Keratinocyte (primary cell): Measurements from ENCODE around the gene HYAL3. TPM values are rescaled to one million over a fixed set of nuclear protein-coding genes. Genes with fewer than 3 reads are reported as not detected.
"Not testable (repeated sequence)": the region's sequence is repeated elsewhere in the genome, so short reads cannot be mapped to it uniquely, and the experiment has no call there.

Experiments used
- DNase-seq: peaks from one replicate; pipeline ENCODE4 v3.0.0-alpha.2; 2011; ENCODE audit warnings: low read depth, missing footprints, low spot score
- FAIRE-seq: peaks from 2 replicates; lab custom pipeline; 2011; peaks lifted over from hg19 to GRCh38; lab: Jason Lieb, UNC
- H2AFZ ChIP-seq: 2 replicates; pipeline ENCODE4 v1.6.0; 2012; ENCODE audit warnings: low read length, control low read depth, inconsistent platforms; ENCODE audit not compliant: control insufficient read depth
- H3K27ac ChIP-seq: 2 replicates; pipeline ENCODE4 v1.5.1; 2011; ENCODE audit warnings: low read length; ENCODE audit not compliant: control insufficient read depth, insufficient read depth
- H3K27me3 ChIP-seq: 3 replicates; pipeline ENCODE4 v1.6.0; 2011; ENCODE audit warnings: low read length; ENCODE audit not compliant: control insufficient read depth, insufficient read depth; ENCODE audit errors: extremely low read depth
- H3K36me3 ChIP-seq, 2 experiments: 2 replicates in 1 of 2; 3 replicates in 1 of 2; pipeline ENCODE4 v1.5.1; 2011; ENCODE audit warnings: low read length in 2 of 2, mild to moderate bottlenecking in 1 of 2; ENCODE audit not compliant: control insufficient read depth in 2 of 2, insufficient read depth in 2 of 2; ENCODE audit errors: extremely low read depth in 1 of 2
- H3K4me1 ChIP-seq: 3 replicates; pipeline ENCODE4 v1.5.1; 2011; ENCODE audit warnings: low read length; ENCODE audit not compliant: control insufficient read depth, insufficient read depth; ENCODE audit errors: extremely low read depth
- H3K4me2 ChIP-seq: 3 replicates; pipeline ENCODE4 v1.6.0; 2011; ENCODE audit warnings: low read depth, low read length; ENCODE audit not compliant: control insufficient read depth, insufficient read depth; ENCODE audit errors: extremely low read depth
- H3K4me3 ChIP-seq, 3 experiments: fragments of 200-600 bp in 1 of 3; sonication (generic) in 1 of 3; 2 replicates in 2 of 3; 3 replicates in 1 of 3; pipeline ENCODE4 v1.5.1; 2011 to 2016; ENCODE audit warnings: low read length in 3 of 3, mild to moderate bottlenecking in 3 of 3, control low read depth in 2 of 3, inconsistent platforms in 1 of 3, low read depth in 1 of 3, mixed read lengths in 1 of 3, mixed run types in 1 of 3, moderate library complexity in 1 of 3; ENCODE audit not compliant: control insufficient read depth in 2 of 3, insufficient read depth in 2 of 3; ENCODE audit errors: extremely low read depth in 1 of 3
- H3K79me2 ChIP-seq: 2 replicates; pipeline ENCODE4 v1.6.0; 2012; ENCODE audit warnings: low read length; ENCODE audit not compliant: control insufficient read depth, insufficient read depth
- H3K9ac ChIP-seq: 3 replicates; pipeline ENCODE4 v1.6.0; 2011; ENCODE audit warnings: low read length; ENCODE audit not compliant: control insufficient read depth, insufficient read depth; ENCODE audit errors: extremely low read depth
- H3K9me1 ChIP-seq: 3 replicates; pipeline ENCODE4 v1.6.0; 2011; ENCODE audit warnings: low read length; ENCODE audit not compliant: control insufficient read depth, insufficient read depth; ENCODE audit errors: extremely low read depth
- H3K9me3 ChIP-seq: 2 replicates; pipeline ENCODE4 v1.5.1; 2012; ENCODE audit warnings: low read depth, low read length; ENCODE audit not compliant: control insufficient read depth
- H4K20me1 ChIP-seq: 3 replicates; pipeline ENCODE4 v1.6.0; 2011; ENCODE audit warnings: low read length; ENCODE audit not compliant: control insufficient read depth, insufficient read depth; ENCODE audit errors: extremely low read depth
- EZH2 ChIP-seq: IDR thresholded peaks from one replicate; pipeline ENCODE4 v1.6.1; 2012; ENCODE audit warnings: inconsistent platforms, mild to moderate bottlenecking, low read length, moderate library complexity
- dilution Hi-C: fragments of 300-500 bp; cut with MboI; formaldehyde crosslinking; loops from one replicate; pipeline ENCODE4 v1.7.0; 2020; ENCODE audit warnings: low sequenced_read_pairs; ENCODE audit not compliant: extremely low pct_ligation_motif_present
- polyA plus RNA-seq, 5 experiments: library from polyadenylated mRNA; depleted of rRNA in 3 of 5; stranded (reverse) in 3 of 5; stranded (forward) in 1 of 5; unstranded in 1 of 5; fragments of >200 nt; gene quantifications; 1 replicate in 1 of 5; 2 replicates in 3 of 5; 3 replicates in 1 of 5; pipeline versions ENCODE4 v1.2.1 to v1.2.3, GENCODE V29; 2011 to 2012; ENCODE audit warnings: missing spikeins in 2 of 5, low read depth in 1 of 5, low replicate concordance in 1 of 5
- TF ChIP-seq, protein P1 (sequence below), 3 experiments: IDR thresholded peaks in 1 of 3; conservative IDR thresholded peaks in 1 of 3; optimal IDR thresholded peaks in 1 of 3; 2 replicates in 2 of 3; 3 replicates in 1 of 3; pipeline versions ENCODE3 to v1.5.1; 2011; ENCODE audit warnings: low read length in 3 of 3, mild to moderate bottlenecking in 3 of 3, moderate library complexity in 2 of 3, control low read depth in 1 of 3, inconsistent platforms in 1 of 3; ENCODE audit not compliant: insufficient read depth in 2 of 3; ENCODE audit errors: extremely low read depth in 1 of 3

HYAL3 gene
- polyA plus RNA-seq, 1 donor (not counting 4 experiments of a cell fraction or from before 2014, with no cell fraction given): 6.6 TPM

DNA sequence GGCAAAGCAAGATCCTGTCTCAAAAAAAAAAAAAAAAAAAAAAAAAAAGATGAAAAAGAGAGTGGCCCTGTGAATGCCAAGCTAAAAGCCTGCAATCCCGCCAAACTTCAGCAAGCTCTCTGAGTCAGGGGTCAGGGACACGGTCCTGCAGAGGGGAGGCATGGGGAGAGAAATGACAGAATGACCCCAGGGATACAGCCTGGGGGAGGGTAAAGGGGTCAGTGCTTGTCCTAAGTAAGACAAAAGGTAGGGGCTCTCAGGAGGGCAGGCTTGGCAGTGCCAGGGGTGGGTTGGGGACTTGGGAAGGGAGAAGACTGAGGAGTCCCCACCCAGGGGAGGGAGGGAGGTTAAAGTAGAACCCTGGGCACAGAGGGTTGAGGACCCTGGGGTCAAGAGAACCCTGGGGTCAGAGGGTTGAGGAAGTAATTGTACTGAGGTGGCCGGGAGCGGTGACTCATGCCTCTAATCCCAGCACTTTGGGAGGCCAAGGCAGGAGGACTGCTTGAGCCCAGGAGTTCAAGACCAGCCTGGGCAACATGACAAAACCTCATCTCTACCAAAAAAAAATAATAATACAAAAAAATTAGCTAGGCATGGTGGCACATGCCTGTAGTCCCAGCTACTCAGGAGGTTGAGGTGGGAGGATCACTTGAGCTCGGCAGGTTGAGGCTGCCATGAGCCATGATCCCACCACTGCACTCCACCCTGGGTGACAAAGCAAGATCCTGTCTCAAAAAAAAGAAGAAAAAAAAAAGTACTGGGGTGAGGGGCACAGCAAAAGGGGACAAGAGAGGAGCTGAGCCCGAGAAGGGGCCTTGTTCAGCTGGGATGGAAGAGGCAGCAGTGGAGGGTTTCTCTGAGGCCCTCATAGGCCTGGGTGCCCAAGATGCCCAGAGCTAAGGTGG is 35.5 kb downstream of the HYAL3 start:
- Histone ChIP-seq H3K9me3 (no peaks in the 10 kb centered on the region), H3K9ac (no peak overlapping the region), H3K4me2 (no peak overlapping the region), H3K27me3 (peaks cover 3% of the 10 kb centered on the region), H3K4me3 (no peak overlapping the region), H4K20me1 (no peaks in the 10 kb centered on the region), H3K79me2 (no peaks in the 10 kb centered on the region), H3K9me1 (peaks cover 2% of the 10 kb centered on the region), H3K36me3 (no peaks in the 10 kb centered on the region), H3K27ac (no peak overlapping the region), H3K4me1 (peaks cover 27% of the 10 kb centered on the region), H2AFZ (no peak overlapping the region)
- dilution Hi-C loops: no loop called here
- FAIRE-seq: no peak
- DNase-seq: no peak
- TF ChIP-seq, protein P1, sequence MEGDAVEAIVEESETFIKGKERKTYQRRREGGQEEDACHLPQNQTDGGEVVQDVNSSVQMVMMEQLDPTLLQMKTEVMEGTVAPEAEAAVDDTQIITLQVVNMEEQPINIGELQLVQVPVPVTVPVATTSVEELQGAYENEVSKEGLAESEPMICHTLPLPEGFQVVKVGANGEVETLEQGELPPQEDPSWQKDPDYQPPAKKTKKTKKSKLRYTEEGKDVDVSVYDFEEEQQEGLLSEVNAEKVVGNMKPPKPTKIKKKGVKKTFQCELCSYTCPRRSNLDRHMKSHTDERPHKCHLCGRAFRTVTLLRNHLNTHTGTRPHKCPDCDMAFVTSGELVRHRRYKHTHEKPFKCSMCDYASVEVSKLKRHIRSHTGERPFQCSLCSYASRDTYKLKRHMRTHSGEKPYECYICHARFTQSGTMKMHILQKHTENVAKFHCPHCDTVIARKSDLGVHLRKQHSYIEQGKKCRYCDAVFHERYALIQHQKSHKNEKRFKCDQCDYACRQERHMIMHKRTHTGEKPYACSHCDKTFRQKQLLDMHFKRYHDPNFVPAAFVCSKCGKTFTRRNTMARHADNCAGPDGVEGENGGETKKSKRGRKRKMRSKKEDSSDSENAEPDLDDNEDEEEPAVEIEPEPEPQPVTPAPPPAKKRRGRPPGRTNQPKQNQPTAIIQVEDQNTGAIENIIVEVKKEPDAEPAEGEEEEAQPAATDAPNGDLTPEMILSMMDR (optimal IDR thresholded peaks at IDR 0.05 in 1 of 3, IDR thresholded peaks at IDR 0.05 in 1 of 3, conservative IDR thresholded peaks at IDR 0.05 in 1 of 3; ENCODE audit: extremely low read depth in 1 of 3, insufficient read depth in 2 of 3, low read length in 3 of 3): no peak
- no peak for TF ChIP-seq EZH2

DNA sequence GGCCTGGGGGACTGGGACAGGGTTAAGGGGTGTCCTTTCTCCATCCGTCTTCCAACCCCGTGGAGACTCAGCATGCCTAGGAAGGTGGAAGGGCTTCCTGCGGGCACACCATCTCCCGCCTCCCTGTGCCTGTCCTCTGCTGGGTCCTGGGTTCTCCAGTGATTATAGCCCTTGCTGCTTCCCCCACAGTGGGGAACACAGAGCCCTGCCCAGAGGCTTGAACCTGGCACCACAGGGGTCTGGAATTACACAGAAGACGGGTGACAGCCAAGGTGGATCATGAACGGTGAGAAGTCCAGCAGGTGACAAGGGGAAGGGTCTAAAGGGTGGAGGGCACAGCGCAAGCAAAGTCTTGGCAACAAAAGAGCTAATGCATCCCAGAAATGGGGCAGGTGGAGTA is 36.4 kb downstream of the HYAL3 start:
- Histone ChIP-seq H3K27me3 (peaks cover 3% of the 10 kb centered on the region), H3K36me3 (peaks cover 4 to 5% of the 10 kb centered on the region in 2 experiments), H3K27ac (no peak overlapping the region), H3K79me2 (no peaks in the 10 kb centered on the region), H3K4me3 (no peak overlapping the region), H3K9ac (no peak overlapping the region), H3K9me1 (peaks cover 2% of the 10 kb centered on the region), H3K9me3 (no peaks in the 10 kb centered on the region), H3K4me2 (no peak overlapping the region), H3K4me1 (peaks cover 23% of the 10 kb centered on the region), H2AFZ (no peak overlapping the region), H4K20me1 (no peaks in the 10 kb centered on the region)
- DNase-seq (no peak), FAIRE-seq (no peak)
- TF ChIP-seq, protein P1 (optimal IDR thresholded peaks at IDR 0.05 in 1 of 3, IDR thresholded peaks at IDR 0.05 in 1 of 3, conservative IDR thresholded peaks at IDR 0.05 in 1 of 3; ENCODE audit: extremely low read depth in 1 of 3, insufficient read depth in 2 of 3, low read length in 3 of 3): no peak
- TF ChIP-seq EZH2: no peak
- dilution Hi-C loops: no loop called here

DNA sequence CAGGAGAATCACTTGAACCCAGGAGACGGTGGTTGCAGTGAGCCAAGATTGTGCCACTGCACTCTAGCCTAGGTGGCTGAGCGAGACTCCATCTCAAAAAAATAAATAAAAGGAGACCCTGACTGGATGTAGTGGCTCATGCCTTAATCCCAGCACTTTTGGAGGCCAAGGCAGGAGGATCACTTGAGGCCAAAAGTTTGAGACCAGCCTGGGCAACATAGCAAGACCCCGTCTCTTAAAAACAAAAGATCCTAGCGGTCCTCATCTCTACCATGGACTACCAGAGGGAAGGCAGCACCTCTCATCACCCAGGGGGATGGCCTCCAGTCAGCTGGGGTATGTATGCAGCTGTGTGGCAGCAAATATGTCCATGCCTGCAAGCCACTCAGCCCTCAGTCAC is 37.0 kb downstream of the HYAL3 start:
- not testable (repeated sequence) for H3K36me3 ChIP-seq, FAIRE-seq
- peaks cover 23% of the 10 kb centered on the region for H3K4me1 ChIP-seq

More for the DNA sequence above, 37.0 kb downstream of the HYAL3 start:
- H3K9me3 ChIP-seq, H3K4me2 ChIP-seq, dilution Hi-C loops, H3K4me3 ChIP-seq, H3K79me2 ChIP-seq, H3K27ac ChIP-seq, DNase-seq, H3K9me1 ChIP-seq, H4K20me1 ChIP-seq, H2AFZ ChIP-seq, H3K9ac ChIP-seq, H3K27me3 ChIP-seq: not testable (repeated sequence)
